HUES64 (cell line): Measurements from ENCODE around the gene PDE4D. TPM values are rescaled to one million over a fixed set of nuclear protein-coding genes. Genes with fewer than 3 reads are reported as not detected.

Experiments
- H3K27ac ChIP-seq: 2 replicates; pipeline ENCODE4 v1.7.0; 2013; ENCODE audit warnings: low read depth, low read length, inconsistent platforms
- H3K27me3 ChIP-seq: 2 replicates; pipeline ENCODE4 v1.6.1; 2013; ENCODE audit warnings: mild to moderate bottlenecking, low read length; ENCODE audit not compliant: insufficient read depth
- H3K36me3 ChIP-seq: 2 replicates; pipeline ENCODE4 v1.6.1; 2013; ENCODE audit warnings: mild to moderate bottlenecking, low read length; ENCODE audit not compliant: insufficient read depth
- H3K4me1 ChIP-seq: 2 replicates; pipeline ENCODE4 v1.6.1; 2013; ENCODE audit warnings: mild to moderate bottlenecking, low read length, moderate library complexity; ENCODE audit not compliant: insufficient read depth
- H3K4me3 ChIP-seq: 2 replicates; pipeline ENCODE4 v1.5.1; 2013; ENCODE audit warnings: mild to moderate bottlenecking, low read length, moderate library complexity
- H3K9ac ChIP-seq: 2 replicates; pipeline ENCODE4 v1.6.1; 2013; ENCODE audit warnings: mild to moderate bottlenecking, low read depth, low read length
- H3K9me3 ChIP-seq: 2 replicates; pipeline ENCODE4 v1.6.1; 2013; ENCODE audit warnings: low read depth, low read length; ENCODE audit not compliant: insufficient read depth
- WGBS: fragments of 150-250, 120-280 bp; methylation state at CpG from one replicate; pipeline ENCODE4 v1.1.7; 2013; ENCODE audit warnings: missing lambda C conversion rate; 5-methylcytosine and 5-hydroxymethylcytosine counted together
- polyA plus RNA-seq, 2 experiments: library from polyadenylated mRNA; stranded (reverse); fragments of 50-300 nt; gene quantifications; one replicate each; pipeline ENCODE4 v1.2.3, GENCODE V29; 2013

The PDE4D gene
- polyA plus RNA-seq (2013, experiment 1 of 2), result 2.2 TPM
- 3.6 TPM for polyA plus RNA-seq (2013, experiment 2 of 2)

GRCh38 chr5:59893429-59894227 is at the start of gene PDE4D:
TSS of gene PDE4D (minus strand) at chr5:59893726.
- Histone ChIP-seq H3K4me1 (no peaks in the 10 kb centered on the region; the same call in 1 of the 2 replicates), H3K36me3 (no peaks in the 10 kb centered on the region), H3K9ac (no peak within 1 kb of the TSS), H3K27me3 (peaks cover 66% of the 10 kb centered on the region), H3K9me3 (no peaks in the 10 kb centered on the region), H3K4me3 (peak within 1 kb of the TSS; percentile 58), H3K27ac (no peak within 1 kb of the TSS)
- WGBS, result 1% methylated on average over 63 of the region's 63 CpGs

GRCh38 chr5:59937633-59938032 is 44.1 kb upstream of the PDE4D start:
- Histone ChIP-seq H3K4me3 (no peak overlapping the region), H3K4me1 (peaks cover 8% of the 10 kb centered on the region; the same call in 1 of the 2 replicates)
- WGBS, result 98% methylated on average over 3 of the region's 3 CpGs

GRCh38 chr5:59923465-59923864 is 29.9 kb upstream of the PDE4D start:
- Histone ChIP-seq H3K9me3 (no peaks in the 10 kb centered on the region), H3K27ac (no peak overlapping the region), H3K27me3 (no peaks in the 10 kb centered on the region), H3K9ac (no peak overlapping the region), H3K4me3 (no peak overlapping the region), H3K36me3 (no peaks in the 10 kb centered on the region), H3K4me1 (peaks cover 8% of the 10 kb centered on the region; the same call in 1 of the 2 replicates)
- WGBS, result 90% methylated on average over 3 of the region's 3 CpGs

More at GRCh38 chr5:59937633-59938032, 44.1 kb upstream of the PDE4D start:
- H3K9me3 ChIP-seq, result no peaks in the 10 kb centered on the region
- no peaks in the 10 kb centered on the region for H3K27me3 ChIP-seq
- H3K36me3 ChIP-seq, result no peaks in the 10 kb centered on the region
- no peak overlapping the region for H3K9ac ChIP-seq
- H3K27ac ChIP-seq, result no peak overlapping the region

- Histone ChIP-seq H3K9ac (no peak overlapping the region), H3K4me3 (no peak overlapping the region), H3K9me3 (no peaks in the 10 kb centered on the region), H3K4me1 (peaks cover 8% of the 10 kb centered on the region; the same call in 1 of the 2 replicates), H3K27me3 (no peaks in the 10 kb centered on the region), H3K36me3 (no peaks in the 10 kb centered on the region), H3K27ac (no peak overlapping the region)
- 75% methylated on average over 1 of the region's 1 CpG for WGBS
These were observed 28.7 kb upstream of the PDE4D start for GRCh38 chr5:59922220-59922619.

- 71% methylated on average over 6 of the region's 6 CpGs for WGBS
- H3K9ac ChIP-seq, result no peak overlapping the region
- H3K36me3 ChIP-seq, result no peaks in the 10 kb centered on the region
- H3K27ac ChIP-seq, result no peak overlapping the region
- no peak overlapping the region for H3K4me3 ChIP-seq
- peaks cover 8% of the 10 kb centered on the region; the same call in 1 of the 2 replicates for H3K4me1 ChIP-seq
- no peaks in the 10 kb centered on the region for H3K27me3 ChIP-seq
- H3K9me3 ChIP-seq, result no peaks in the 10 kb centered on the region
These were observed 28.3 kb upstream of the PDE4D start for GRCh38 chr5:59921816-59922215.

GRCh38 chr5:59919484-59919883 is 26.0 kb upstream of the PDE4D start:
- WGBS, result 80% methylated on average over 1 of the region's 2 CpGs
- no peak overlapping the region for H3K27ac ChIP-seq

GRCh38 chr5:59917121-59917520 is 23.6 kb upstream of the PDE4D start:
- Histone ChIP-seq H3K4me3 (no peak overlapping the region), H3K9ac (no peak overlapping the region), H3K9me3 (no peaks in the 10 kb centered on the region), H3K27me3 (no peaks in the 10 kb centered on the region), H3K4me1 (peaks cover 7% of the 10 kb centered on the region; the same call in 1 of the 2 replicates), H3K36me3 (no peaks in the 10 kb centered on the region), H3K27ac (no peak overlapping the region)
- WGBS, result 78% methylated on average over 2 of the region's 2 CpGs

More at GRCh38 chr5:59919484-59919883, 26.0 kb upstream of the PDE4D start:
- H3K36me3 ChIP-seq, result no peaks in the 10 kb centered on the region
- no peak overlapping the region for H3K9ac ChIP-seq
- H3K4me1 ChIP-seq, result peaks cover 8% of the 10 kb centered on the region; the same call in 1 of the 2 replicates
- H3K4me3 ChIP-seq, result no peak overlapping the region
- H3K9me3 ChIP-seq, result no peaks in the 10 kb centered on the region
- no peaks in the 10 kb centered on the region for H3K27me3 ChIP-seq

- WGBS, result 92% methylated on average over 3 of the region's 3 CpGs
These were observed 11.7 kb upstream of the PDE4D start for GRCh38 chr5:59905188-59905587.

GRCh38 chr5:59897075-59897474 is 3.5 kb upstream of the PDE4D start:
- Histone ChIP-seq H3K9ac (no peak overlapping the region), H3K4me1 (no peaks in the 10 kb centered on the region; the same call in 1 of the 2 replicates), H3K27ac (no peak overlapping the region), H3K36me3 (no peaks in the 10 kb centered on the region), H3K4me3 (no peak overlapping the region), H3K27me3 (peaks cover 42% of the 10 kb centered on the region), H3K9me3 (no peaks in the 10 kb centered on the region)

More at GRCh38 chr5:59905188-59905587, 11.7 kb upstream of the PDE4D start:
- no peak overlapping the region for H3K27ac ChIP-seq
- H3K4me3 ChIP-seq, result no peak overlapping the region
- H3K27me3 ChIP-seq, result no peaks in the 10 kb centered on the region
- no peaks in the 10 kb centered on the region for H3K9me3 ChIP-seq
- H3K36me3 ChIP-seq, result no peaks in the 10 kb centered on the region
- no peak overlapping the region for H3K9ac ChIP-seq
- H3K4me1 ChIP-seq, result no peaks in the 10 kb centered on the region

- Histone ChIP-seq H3K9me3 (no peaks in the 10 kb centered on the region), H3K4me1 (no peaks in the 10 kb centered on the region; the same call in 1 of the 2 replicates), H3K9ac (no peak overlapping the region), H3K27me3 (peaks cover 66% of the 10 kb centered on the region), H3K36me3 (no peaks in the 10 kb centered on the region), H3K27ac (no peak overlapping the region), H3K4me3 (peak overlapping the region; percentile 49)
- WGBS, result 10% methylated on average over 22 of the region's 22 CpGs
These were observed 1.4 kb downstream of the PDE4D start for GRCh38 chr5:59891962-59892643.

- H3K4me1 ChIP-seq, result no peaks in the 10 kb centered on the region; the same call in 1 of the 2 replicates
These were observed 6.3 kb downstream of the PDE4D start for GRCh38 chr5:59887274-59887673.

More at GRCh38 chr5:59887274-59887673, 6.3 kb downstream of the PDE4D start:
- no peaks in the 10 kb centered on the region for H3K36me3 ChIP-seq
- no peak overlapping the region for H3K4me3 ChIP-seq
- no peaks in the 10 kb centered on the region for H3K9me3 ChIP-seq
- no peak overlapping the region for H3K27ac ChIP-seq
- H3K9ac ChIP-seq, result no peak overlapping the region
- WGBS, result 82% methylated on average over 3 of the region's 3 CpGs
- H3K27me3 ChIP-seq, result peaks cover 26% of the 10 kb centered on the region
